Measurements from ENCODE around the gene PCIF1. TPM values are rescaled to one million over a fixed set of nuclear protein-coding genes. Genes with fewer than 3 reads are reported as not detected.

Gene PCIF1
- polyA plus RNA-seq, 2 of the 4 experiments (the other 2 are of a cell fraction) = 19.7 to 21.6 TPM

DNA sequence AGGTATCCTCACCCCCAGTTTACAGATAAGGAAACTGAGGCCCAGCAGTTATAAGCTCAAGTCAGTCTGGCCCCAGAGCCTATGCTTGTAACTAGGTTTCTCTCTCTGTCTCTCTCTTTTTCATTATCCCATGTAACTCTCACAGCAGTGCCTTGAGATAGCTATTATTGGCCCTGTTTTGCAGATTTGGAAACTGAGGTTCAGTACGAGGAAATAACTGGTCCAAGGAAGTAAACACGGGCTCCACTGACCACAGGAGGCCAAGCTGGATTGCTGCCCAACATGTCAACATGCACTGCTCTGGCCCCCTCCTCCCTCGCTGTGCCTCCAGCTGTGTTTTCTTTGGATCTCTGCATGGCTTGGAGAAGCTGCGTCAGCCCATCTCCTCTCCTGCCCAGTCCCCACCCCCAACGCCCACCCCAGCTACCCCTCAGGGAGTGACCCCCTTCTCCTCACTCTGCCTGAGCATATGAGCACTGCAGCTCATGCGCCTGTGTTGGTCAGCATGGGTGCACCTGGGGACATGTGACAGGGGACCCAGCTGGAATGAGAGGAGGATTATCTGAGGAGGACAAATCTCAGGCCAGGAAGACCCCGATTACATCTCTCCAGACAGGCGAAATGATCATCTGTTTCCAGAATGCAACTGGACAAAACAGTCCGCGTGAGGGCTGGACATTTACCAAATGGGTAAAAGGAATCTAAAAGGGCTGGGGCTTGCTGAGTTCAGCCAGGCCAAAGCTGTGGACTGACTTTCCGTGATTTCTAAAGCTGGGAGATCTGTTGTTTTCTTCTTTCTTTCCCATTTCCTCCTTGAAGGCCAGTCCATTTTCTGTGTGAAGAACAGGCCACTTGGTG lies 14.7 kb upstream of the PCIF1 start:
- 50% methylated on average over 10 of the region's 11 CpGs for WGBS (ENCODE audit: missing lambda C conversion rate)
- Histone ChIP-seq H3K27ac (no peak overlapping the region), H3K9me3 (no peaks in the 10 kb centered on the region), H3K4me2 (no peak overlapping the region), H3K4me3 (no peak overlapping the region), H3K4me1 (no peaks in the 10 kb centered on the region)
- ATAC-seq = 0 out of 6 replicates have a peak, but pooled peaks of 1 of the 2 experiments have one; percentile 33
- TF ChIP-seq, protein P1, sequence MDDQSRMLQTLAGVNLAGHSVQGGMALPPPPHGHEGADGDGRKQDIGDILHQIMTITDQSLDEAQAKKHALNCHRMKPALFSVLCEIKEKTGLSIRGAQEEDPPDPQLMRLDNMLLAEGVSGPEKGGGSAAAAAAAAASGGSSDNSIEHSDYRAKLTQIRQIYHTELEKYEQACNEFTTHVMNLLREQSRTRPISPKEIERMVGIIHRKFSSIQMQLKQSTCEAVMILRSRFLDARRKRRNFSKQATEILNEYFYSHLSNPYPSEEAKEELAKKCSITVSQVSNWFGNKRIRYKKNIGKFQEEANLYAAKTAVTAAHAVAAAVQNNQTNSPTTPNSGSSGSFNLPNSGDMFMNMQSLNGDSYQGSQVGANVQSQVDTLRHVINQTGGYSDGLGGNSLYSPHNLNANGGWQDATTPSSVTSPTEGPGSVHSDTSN (IDR thresholded peaks at IDR 0.05) = no peak
- TF ChIP-seq CHD2 (IDR thresholded peaks at IDR 0.05; ENCODE audit: low read length, partially characterized antibody) (no peak), MAX (IDR thresholded peaks at IDR 0.05) (no peak), RCOR1 (IDR thresholded peaks at IDR 0.05; ENCODE audit: low read depth, low read length) (no peak), TFCP2L1 (CRISPR knock-in tag; IDR thresholded peaks at IDR 0.05) (no peak), TP53 (CRISPR knock-in tag; IDR thresholded peaks at IDR 0.05) (no peak)
- ChIA-PET POLR2A (interaction anchor here (1.2 to 2.2 kb wide), 2 partner anchors 14 to 15 kb away, joined by 5 to 9 read pairs; no protein-coding TSS in a partner anchor), CTCF (interaction anchor here (0.7 to 2.0 kb wide), 3 partner anchors 14 to 130 kb away, joined by 4 to 5 read pairs (median 5); no protein-coding TSS in a partner anchor)
- no peak for FAIRE-seq
- no peak for DNase-seq (ENCODE audit: low read depth in 1 of 2, low spot score in 1 of 2)

GRCh38 chr20:45920462-45921336 lies 13.8 kb upstream of the PCIF1 start:
- ATAC-seq (peak; percentile 16 to 23; a peak in 2 of 6 replicates), DNase-seq (ENCODE audit: low read depth in 1 of 2, low spot score in 1 of 2) (no peak), FAIRE-seq (no peak)
- ChIA-PET POLR2A (interaction anchor here (1.2 to 2.2 kb wide), 2 partner anchors 13 to 14 kb away, joined by 5 to 9 read pairs; no protein-coding TSS in a partner anchor), CTCF (interaction anchor here (0.7 to 2.0 kb wide), 3 partner anchors 15 to 131 kb away, joined by 4 to 5 read pairs (median 5); no protein-coding TSS in a partner anchor)
- Histone ChIP-seq H3K4me2 (no peak overlapping the region), H3K4me1 (no peaks in the 10 kb centered on the region), H3K27ac (no peak overlapping the region), H3K4me3 (no peak overlapping the region), H3K9me3 (no peaks in the 10 kb centered on the region)
- no peak for TF ChIP-seq RFX5 (IDR thresholded peaks at IDR 0.05)
- TF ChIP-seq ZFP36 (IDR thresholded peaks at IDR 0.05; ENCODE audit: borderline replicate concordance, partially characterized antibody) = no peak
- TF ChIP-seq EP300 (IDR thresholded peaks at IDR 0.05) = no peak
- WGBS (ENCODE audit: missing lambda C conversion rate) = 66% methylated on average over 9 of the region's 9 CpGs

DNA sequence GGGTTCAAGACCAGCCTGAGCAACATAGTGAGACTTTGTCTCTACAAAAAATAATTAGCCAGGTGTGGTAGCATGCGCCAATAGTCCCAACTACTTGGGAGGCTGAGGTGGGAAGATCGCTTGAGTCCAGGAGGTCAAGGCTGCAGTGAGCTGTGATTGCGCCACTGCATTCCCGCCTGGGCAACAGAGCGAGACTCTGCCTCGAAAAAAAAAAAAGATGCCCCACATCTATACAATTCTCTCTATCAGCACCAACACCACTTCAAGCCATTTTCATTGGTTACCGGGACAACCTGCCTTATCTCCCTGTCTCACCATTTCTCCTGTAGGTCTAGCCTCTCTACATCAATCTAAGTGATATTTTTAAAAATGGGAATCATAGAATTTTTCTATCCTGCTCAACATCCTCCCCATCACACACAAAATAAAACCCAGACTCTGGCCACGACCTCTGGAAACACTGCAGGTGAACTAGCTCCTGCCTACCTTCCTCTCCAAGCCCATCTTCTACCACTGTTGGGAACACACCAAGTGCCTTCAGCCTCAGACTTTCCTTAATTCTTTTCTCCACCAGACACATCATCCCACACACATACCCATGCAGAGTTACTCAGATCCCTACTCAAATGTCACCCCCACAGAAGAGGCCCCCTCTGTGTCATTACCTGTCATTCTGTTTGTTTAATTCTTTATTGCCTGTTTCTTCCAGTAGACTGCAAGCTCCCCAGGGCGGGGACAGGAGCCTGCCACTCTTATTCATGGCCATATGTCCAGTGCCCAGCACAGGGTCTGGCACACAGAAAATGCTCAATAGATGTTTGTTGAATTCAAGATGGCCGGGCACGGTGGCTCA lies 12.9 kb upstream of the PCIF1 start:
- H3K9me3 ChIP-seq = no peaks in the 10 kb centered on the region
- no peak for TF ChIP-seq HEYL (CRISPR knock-in tag; IDR thresholded peaks at IDR 0.05)
- TF ChIP-seq, protein P2, sequence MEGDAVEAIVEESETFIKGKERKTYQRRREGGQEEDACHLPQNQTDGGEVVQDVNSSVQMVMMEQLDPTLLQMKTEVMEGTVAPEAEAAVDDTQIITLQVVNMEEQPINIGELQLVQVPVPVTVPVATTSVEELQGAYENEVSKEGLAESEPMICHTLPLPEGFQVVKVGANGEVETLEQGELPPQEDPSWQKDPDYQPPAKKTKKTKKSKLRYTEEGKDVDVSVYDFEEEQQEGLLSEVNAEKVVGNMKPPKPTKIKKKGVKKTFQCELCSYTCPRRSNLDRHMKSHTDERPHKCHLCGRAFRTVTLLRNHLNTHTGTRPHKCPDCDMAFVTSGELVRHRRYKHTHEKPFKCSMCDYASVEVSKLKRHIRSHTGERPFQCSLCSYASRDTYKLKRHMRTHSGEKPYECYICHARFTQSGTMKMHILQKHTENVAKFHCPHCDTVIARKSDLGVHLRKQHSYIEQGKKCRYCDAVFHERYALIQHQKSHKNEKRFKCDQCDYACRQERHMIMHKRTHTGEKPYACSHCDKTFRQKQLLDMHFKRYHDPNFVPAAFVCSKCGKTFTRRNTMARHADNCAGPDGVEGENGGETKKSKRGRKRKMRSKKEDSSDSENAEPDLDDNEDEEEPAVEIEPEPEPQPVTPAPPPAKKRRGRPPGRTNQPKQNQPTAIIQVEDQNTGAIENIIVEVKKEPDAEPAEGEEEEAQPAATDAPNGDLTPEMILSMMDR (IDR thresholded peaks at IDR 0.05) = no peak
- TF ChIP-seq HOXA7 (CRISPR knock-in tag; IDR thresholded peaks at IDR 0.05) = no peak
- no peak for TF ChIP-seq RNF2 (IDR thresholded peaks at IDR 0.05; ENCODE audit: borderline replicate concordance, low read depth)
- TF ChIP-seq ELK1 (IDR thresholded peaks at IDR 0.05; ENCODE audit: low read depth, low read length) = no peak
- no peak for TF ChIP-seq CHD4 (IDR thresholded peaks at IDR 0.05; ENCODE audit: borderline replicate concordance)
- TF ChIP-seq ESRRA (IDR thresholded peaks at IDR 0.05; ENCODE audit: borderline replicate concordance, low read length) = no peak
- H3K4me1 ChIP-seq = no peaks in the 10 kb centered on the region
- H3K4me2 ChIP-seq = no peak overlapping the region
- 62% methylated on average over 11 of the region's 11 CpGs for WGBS (ENCODE audit: missing lambda C conversion rate)
- DNase-seq (ENCODE audit: low read depth in 1 of 2, low spot score in 1 of 2) (no peak), ATAC-seq (no peak), FAIRE-seq (no peak)
- no peak overlapping the region for H3K4me3 ChIP-seq
- CTCF ChIA-PET = interaction anchor here (1.5 to 1.7 kb wide), 2 partner anchors 23 to 41 kb away, joined by 5 read pairs; no protein-coding TSS in a partner anchor
- POLR2A ChIA-PET = interaction anchor here (5.0 kb wide), 1 partner anchor 12 kb away, joined by 30 read pairs; the partner anchor contains the start of gene PCIF1
- no peak overlapping the region for H3K27ac ChIP-seq

Measured in A549 (cell line).